Mammary epithelial cell (primary cell): ENCODE results near the gene SOBP.

Source experiments
- EZH2 ChIP-seq: IDR thresholded peaks from 2 replicates; pipeline ENCODE4 v1.6.1; 2012; ENCODE audit warnings: low read length, inconsistent platforms, borderline replicate concordance
- TF ChIP-seq, protein P1 (sequence below), 2 donors: IDR thresholded peaks in 1 of 2; conservative IDR thresholded peaks in 1 of 2; 2 replicates each; pipeline ENCODE4 v1.5.1; 2011 to 2012; ENCODE audit warnings: inconsistent platforms in 2 of 2, low read length in 2 of 2, mild to moderate bottlenecking in 2 of 2, control low read depth in 1 of 2, low read depth in 1 of 2; ENCODE audit not compliant: insufficient read depth in 1 of 2; ENCODE audit errors: extremely low read depth in 1 of 2

GRCh38 chr6:107569473-107569872, 79.6 kb downstream of the SOBP start:
- TF ChIP-seq, protein P1, sequence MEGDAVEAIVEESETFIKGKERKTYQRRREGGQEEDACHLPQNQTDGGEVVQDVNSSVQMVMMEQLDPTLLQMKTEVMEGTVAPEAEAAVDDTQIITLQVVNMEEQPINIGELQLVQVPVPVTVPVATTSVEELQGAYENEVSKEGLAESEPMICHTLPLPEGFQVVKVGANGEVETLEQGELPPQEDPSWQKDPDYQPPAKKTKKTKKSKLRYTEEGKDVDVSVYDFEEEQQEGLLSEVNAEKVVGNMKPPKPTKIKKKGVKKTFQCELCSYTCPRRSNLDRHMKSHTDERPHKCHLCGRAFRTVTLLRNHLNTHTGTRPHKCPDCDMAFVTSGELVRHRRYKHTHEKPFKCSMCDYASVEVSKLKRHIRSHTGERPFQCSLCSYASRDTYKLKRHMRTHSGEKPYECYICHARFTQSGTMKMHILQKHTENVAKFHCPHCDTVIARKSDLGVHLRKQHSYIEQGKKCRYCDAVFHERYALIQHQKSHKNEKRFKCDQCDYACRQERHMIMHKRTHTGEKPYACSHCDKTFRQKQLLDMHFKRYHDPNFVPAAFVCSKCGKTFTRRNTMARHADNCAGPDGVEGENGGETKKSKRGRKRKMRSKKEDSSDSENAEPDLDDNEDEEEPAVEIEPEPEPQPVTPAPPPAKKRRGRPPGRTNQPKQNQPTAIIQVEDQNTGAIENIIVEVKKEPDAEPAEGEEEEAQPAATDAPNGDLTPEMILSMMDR (conservative IDR thresholded peaks at IDR 0.05 in 1 of 2, IDR thresholded peaks at IDR 0.05 in 1 of 2; ENCODE audit: extremely low read depth in 1 of 2, insufficient read depth in 1 of 2, low read depth in 1 of 2, low read length in 2 of 2): no peak
- TF ChIP-seq EZH2: no peak
